GM12878 (cell line): ENCODE results near the gene SLCO4A1. TPM values are rescaled to one million over a fixed set of nuclear protein-coding genes. Genes with fewer than 3 reads are reported as not detected.

ENCODE experiments used
- ATF2 ChIP-seq: IDR thresholded peaks from 2 replicates; pipeline ENCODE4 v1.6.1; 2012; ENCODE audit warnings: low read length, inconsistent platforms
- BACH1 ChIP-seq: fragments of 450-650 bp; IDR thresholded peaks from 2 replicates; pipeline ENCODE4 v1.6.1; 2017; ENCODE audit warnings: mild to moderate bottlenecking, borderline replicate concordance
- BRCA1 ChIP-seq: IDR thresholded peaks from 2 replicates; pipeline ENCODE4 v1.6.1; 2011; ENCODE audit warnings: low read depth, low read length, improper control_type of control experiment
- CBFB ChIP-seq: IDR thresholded peaks from 2 replicates; pipeline ENCODE4 v1.6.1; 2016; ENCODE audit warnings: antibody characterized with exemption, low read depth
- CHD1 ChIP-seq: IDR thresholded peaks from 2 replicates; pipeline ENCODE4 v1.6.1; 2012; ENCODE audit warnings: low read depth, low read length, improper control_type of control experiment
- CHD4 ChIP-seq: fragments of 200-600 bp; sonication (generic); IDR thresholded peaks from 2 replicates; pipeline ENCODE4 v1.6.1; 2016; ENCODE audit warnings: mild to moderate bottlenecking
- ESRRA ChIP-seq: IDR thresholded peaks from 2 replicates; pipeline ENCODE4 v1.6.1; 2012; ENCODE audit warnings: mild to moderate bottlenecking, low read length, improper control_type of control experiment
- EZH2 ChIP-seq: IDR thresholded peaks from 2 replicates; pipeline ENCODE4 v1.6.1; 2012; ENCODE audit warnings: low read depth, mild to moderate bottlenecking, control low read depth, inconsistent platforms, low read length, borderline replicate concordance; ENCODE audit not compliant: control insufficient read depth
- FOXK2 ChIP-seq: fragments of 450-650 bp; IDR thresholded peaks from 2 replicates; pipeline ENCODE4 v1.6.1; 2017; ENCODE audit warnings: mild to moderate bottlenecking, moderate library complexity
- GATAD2B ChIP-seq: fragments of 450-650 bp; conservative IDR thresholded peaks from 2 replicates; pipeline ENCODE4 v1.6.1; 2017; ENCODE audit warnings: low read depth, mild to moderate bottlenecking, moderate library complexity
- IKZF1 ChIP-seq: fragments of 450-650 bp; conservative IDR thresholded peaks from 2 replicates; pipeline ENCODE4 v1.6.1; 2017; ENCODE audit warnings: antibody characterized with exemption, mild to moderate bottlenecking
- MEF2B ChIP-seq: fragments of 450-650 bp; IDR thresholded peaks from 2 replicates; pipeline ENCODE4 v1.6.1; 2018; ENCODE audit warnings: mild to moderate bottlenecking, moderate library complexity; ENCODE audit not compliant: partially characterized antibody, poor library complexity, severe bottlenecking
- MTA2 ChIP-seq: fragments of 450-650 bp; IDR thresholded peaks from 2 replicates; pipeline ENCODE4 v1.6.1; 2016; ENCODE audit warnings: low read depth, mild to moderate bottlenecking, moderate library complexity
- NR2F1 ChIP-seq: fragments of 450-650 bp; conservative IDR thresholded peaks from 2 replicates; pipeline ENCODE4 v1.6.1; 2017; ENCODE audit warnings: mild to moderate bottlenecking
- RAD51 ChIP-seq: fragments of 450-650 bp; IDR thresholded peaks from 2 replicates; pipeline ENCODE4 v1.6.1; 2016; ENCODE audit warnings: moderate library complexity, mild to moderate bottlenecking, inconsistent platforms
- RUNX3 ChIP-seq: IDR thresholded peaks from 2 replicates; pipeline ENCODE4 v1.6.1; 2012; ENCODE audit warnings: low read length, inconsistent platforms
- STAT1 ChIP-seq: fragments of 450-650 bp; conservative IDR thresholded peaks from 2 replicates; pipeline ENCODE4 v1.6.1; 2014; ENCODE audit warnings: antibody characterized with exemption, mild to moderate bottlenecking
- ZNF24 ChIP-seq: fragments of 450-650 bp; IDR thresholded peaks from 2 replicates; pipeline ENCODE4 v1.6.1; 2017; ENCODE audit warnings: antibody characterized with exemption, mild to moderate bottlenecking
- polyA plus RNA-seq, 11 experiments: library from polyadenylated mRNA; depleted of rRNA in 4 of 11; unstranded in 6 of 11; stranded (reverse) in 5 of 11; fragments of >200 nt; fragmentation: Nextera tagmentation in 4 of 11; fragmentation: Illumina TruSeq in 1 of 11; extraction: Ambion mirVana in 4 of 11; extraction: Trizol in 1 of 11; gene quantifications; 1 replicate in 1 of 11; 2 replicates in 10 of 11; pipeline versions ENCODE4 v1.2.1 to v1.2.3, GENCODE V29; 2011 to 2016; ENCODE audit warnings: inconsistent platforms in 2 of 11, missing spikeins in 2 of 11, low read depth in 1 of 11
- total RNA-seq, 4 experiments: library from RNA; depleted of rRNA in 3 of 4; stranded (reverse); fragments of >200 nt in 3 of 4; fragmentation: Illumina TruSeq in 1 of 4; extraction: Trizol in 1 of 4; gene quantifications; 2 replicates each; pipeline versions ENCODE4 v1.2.1 to v1.2.3, GENCODE V29; 2013 to 2021
- TF ChIP-seq, protein P1 (sequence below): IDR thresholded peaks from 2 replicates; pipeline ENCODE4 v1.6.1; 2011; ENCODE audit warnings: mild to moderate bottlenecking, low read depth, low read length, moderate library complexity; ENCODE audit not compliant: insufficient replicate concordance
- TF ChIP-seq, protein P2 (sequence below): IDR thresholded peaks from 2 replicates; pipeline ENCODE4 v1.6.1; 2012; ENCODE audit warnings: improper control_type of control experiment, low read depth, low read length; ENCODE audit not compliant: insufficient replicate concordance
- TF ChIP-seq, protein P3 (sequence below): fragments of 450-650 bp; IDR thresholded peaks from 2 replicates; pipeline ENCODE4 v1.6.1; 2016; ENCODE audit warnings: mild to moderate bottlenecking

The SLCO4A1 gene
- total and polyA plus RNA-seq, 10 of the 15 experiments (the other 5 are each of a cell fraction or from before 2014, with no cell fraction given) = 2.1 to 30.7 (median 12.0) TPM

DNA sequence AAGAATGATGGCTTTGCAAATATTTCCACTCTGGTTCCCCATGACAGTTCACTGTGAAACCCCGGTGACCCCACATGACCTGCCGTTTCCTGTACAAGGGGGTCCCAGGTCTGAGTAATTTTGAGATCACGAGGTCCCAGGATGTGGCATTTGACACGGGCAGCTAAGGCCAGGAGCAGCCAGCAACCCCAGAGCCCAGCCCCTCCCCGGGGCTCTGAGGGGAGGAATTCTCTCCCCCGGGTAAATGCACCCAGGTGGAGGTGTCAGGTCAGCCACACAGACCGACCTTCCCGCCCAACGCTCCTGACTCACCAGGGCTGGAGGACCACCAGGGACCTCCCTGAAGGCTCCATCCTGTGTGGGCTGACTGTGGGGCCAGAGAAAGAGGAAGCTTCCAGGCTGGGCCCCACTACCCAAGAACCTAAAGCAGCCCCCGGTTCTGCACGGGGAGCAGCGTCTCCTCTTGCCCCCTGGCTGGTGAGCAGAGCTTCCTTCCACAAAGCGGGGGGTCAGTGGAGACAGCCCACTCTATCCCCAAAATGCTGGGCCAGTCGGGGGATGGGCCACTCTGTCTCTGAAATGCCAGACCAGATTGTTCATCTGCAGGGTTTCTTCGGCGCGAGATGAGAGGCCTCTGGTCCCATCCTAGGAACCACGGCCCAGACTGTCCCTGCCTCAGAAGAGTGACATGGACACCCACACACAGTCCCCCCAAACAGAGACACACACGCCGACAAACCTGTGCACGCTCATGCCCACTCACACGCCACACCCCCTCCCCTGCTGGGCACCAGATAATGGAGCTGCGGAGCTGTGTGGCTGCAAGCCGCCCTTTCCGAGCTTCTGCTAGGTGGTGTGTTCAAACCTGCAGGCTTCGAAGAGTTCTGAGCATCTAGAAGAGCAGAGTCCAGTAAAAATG is 23.4 kb upstream of the SLCO4A1 start (continued):
- no peak for TF ChIP-seq BACH1
- TF ChIP-seq ATF2 = no peak
- TF ChIP-seq EZH2 = no peak
- no peak for TF ChIP-seq ESRRA
- TF ChIP-seq BRCA1 = no peak
- TF ChIP-seq, protein P1, sequence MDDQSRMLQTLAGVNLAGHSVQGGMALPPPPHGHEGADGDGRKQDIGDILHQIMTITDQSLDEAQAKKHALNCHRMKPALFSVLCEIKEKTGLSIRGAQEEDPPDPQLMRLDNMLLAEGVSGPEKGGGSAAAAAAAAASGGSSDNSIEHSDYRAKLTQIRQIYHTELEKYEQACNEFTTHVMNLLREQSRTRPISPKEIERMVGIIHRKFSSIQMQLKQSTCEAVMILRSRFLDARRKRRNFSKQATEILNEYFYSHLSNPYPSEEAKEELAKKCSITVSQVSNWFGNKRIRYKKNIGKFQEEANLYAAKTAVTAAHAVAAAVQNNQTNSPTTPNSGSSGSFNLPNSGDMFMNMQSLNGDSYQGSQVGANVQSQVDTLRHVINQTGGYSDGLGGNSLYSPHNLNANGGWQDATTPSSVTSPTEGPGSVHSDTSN = no peak
- no peak for TF ChIP-seq STAT1
- TF ChIP-seq CHD1 = no peak
- peak; percentile 97 for TF ChIP-seq NR2F1
- TF ChIP-seq ZNF24 = no peak
- TF ChIP-seq RAD51 = peak; percentile 43; the same call in 1 of the 2 replicates
- TF ChIP-seq MEF2B = peak; percentile 21
- peak; percentile 46; the same call in 1 of the 2 replicates for TF ChIP-seq MTA2
- TF ChIP-seq, protein P2, sequence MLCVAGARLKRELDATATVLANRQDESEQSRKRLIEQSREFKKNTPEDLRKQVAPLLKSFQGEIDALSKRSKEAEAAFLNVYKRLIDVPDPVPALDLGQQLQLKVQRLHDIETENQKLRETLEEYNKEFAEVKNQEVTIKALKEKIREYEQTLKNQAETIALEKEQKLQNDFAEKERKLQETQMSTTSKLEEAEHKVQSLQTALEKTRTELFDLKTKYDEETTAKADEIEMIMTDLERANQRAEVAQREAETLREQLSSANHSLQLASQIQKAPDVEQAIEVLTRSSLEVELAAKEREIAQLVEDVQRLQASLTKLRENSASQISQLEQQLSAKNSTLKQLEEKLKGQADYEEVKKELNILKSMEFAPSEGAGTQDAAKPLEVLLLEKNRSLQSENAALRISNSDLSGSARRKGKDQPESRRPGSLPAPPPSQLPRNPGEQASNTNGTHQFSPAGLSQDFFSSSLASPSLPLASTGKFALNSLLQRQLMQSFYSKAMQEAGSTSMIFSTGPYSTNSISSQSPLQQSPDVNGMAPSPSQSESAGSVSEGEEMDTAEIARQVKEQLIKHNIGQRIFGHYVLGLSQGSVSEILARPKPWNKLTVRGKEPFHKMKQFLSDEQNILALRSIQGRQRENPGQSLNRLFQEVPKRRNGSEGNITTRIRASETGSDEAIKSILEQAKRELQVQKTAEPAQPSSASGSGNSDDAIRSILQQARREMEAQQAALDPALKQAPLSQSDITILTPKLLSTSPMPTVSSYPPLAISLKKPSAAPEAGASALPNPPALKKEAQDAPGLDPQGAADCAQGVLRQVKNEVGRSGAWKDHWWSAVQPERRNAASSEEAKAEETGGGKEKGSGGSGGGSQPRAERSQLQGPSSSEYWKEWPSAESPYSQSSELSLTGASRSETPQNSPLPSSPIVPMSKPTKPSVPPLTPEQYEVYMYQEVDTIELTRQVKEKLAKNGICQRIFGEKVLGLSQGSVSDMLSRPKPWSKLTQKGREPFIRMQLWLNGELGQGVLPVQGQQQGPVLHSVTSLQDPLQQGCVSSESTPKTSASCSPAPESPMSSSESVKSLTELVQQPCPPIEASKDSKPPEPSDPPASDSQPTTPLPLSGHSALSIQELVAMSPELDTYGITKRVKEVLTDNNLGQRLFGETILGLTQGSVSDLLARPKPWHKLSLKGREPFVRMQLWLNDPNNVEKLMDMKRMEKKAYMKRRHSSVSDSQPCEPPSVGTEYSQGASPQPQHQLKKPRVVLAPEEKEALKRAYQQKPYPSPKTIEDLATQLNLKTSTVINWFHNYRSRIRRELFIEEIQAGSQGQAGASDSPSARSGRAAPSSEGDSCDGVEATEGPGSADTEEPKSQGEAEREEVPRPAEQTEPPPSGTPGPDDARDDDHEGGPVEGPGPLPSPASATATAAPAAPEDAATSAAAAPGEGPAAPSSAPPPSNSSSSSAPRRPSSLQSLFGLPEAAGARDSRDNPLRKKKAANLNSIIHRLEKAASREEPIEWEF = no peak
- no peak for TF ChIP-seq CBFB
- TF ChIP-seq, protein P3, sequence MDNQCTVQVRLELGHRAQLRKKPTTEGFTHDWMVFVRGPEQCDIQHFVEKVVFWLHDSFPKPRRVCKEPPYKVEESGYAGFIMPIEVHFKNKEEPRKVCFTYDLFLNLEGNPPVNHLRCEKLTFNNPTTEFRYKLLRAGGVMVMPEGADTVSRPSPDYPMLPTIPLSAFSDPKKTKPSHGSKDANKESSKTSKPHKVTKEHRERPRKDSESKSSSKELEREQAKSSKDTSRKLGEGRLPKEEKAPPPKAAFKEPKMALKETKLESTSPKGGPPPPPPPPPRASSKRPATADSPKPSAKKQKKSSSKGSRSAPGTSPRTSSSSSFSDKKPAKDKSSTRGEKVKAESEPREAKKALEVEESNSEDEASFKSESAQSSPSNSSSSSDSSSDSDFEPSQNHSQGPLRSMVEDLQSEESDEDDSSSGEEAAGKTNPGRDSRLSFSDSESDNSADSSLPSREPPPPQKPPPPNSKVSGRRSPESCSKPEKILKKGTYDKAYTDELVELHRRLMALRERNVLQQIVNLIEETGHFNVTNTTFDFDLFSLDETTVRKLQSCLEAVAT = no peak; the same call in 1 of the 2 replicates
- peak; percentile 59 for TF ChIP-seq RUNX3
- TF ChIP-seq IKZF1 = peak; percentile 69; the same call in 1 of the 2 replicates
- peak; percentile 37; the same call in 1 of the 2 replicates for TF ChIP-seq GATAD2B
- no peak for TF ChIP-seq CHD4
- TF ChIP-seq FOXK2 = no peak
